GM23338 (cell line): ENCODE results near the gene PLCD3. TPM values are rescaled to one million over a fixed set of nuclear protein-coding genes. Genes with fewer than 3 reads are reported as not detected.

Experiments
- ATAC-seq: fragments of 200-7000 bp; cut with Tn5 transposase; 3 replicates; pipeline ENCODE4 v1.9.1; 2020
- DNase-seq: peaks from one replicate; pipeline ENCODE4 v3.0.0-alpha.2; 2015; ENCODE audit warnings: low spot score
- H2AFZ ChIP-seq: fragments of 200-600 bp; sonication (generic); 2 replicates; pipeline ENCODE4 v1.8.0; 2016; ENCODE audit warnings: antibody characterized with exemption, mild to moderate bottlenecking, moderate library complexity
- H3F3A ChIP-seq: fragments of 200-600 bp; sonication (generic); replicated peaks from 2 replicates; pipeline ENCODE4 v1.8.0; 2017; ENCODE audit warnings: antibody characterized with exemption, mixed run types, low read depth
- H3K27ac ChIP-seq: fragments of 200-600 bp; sonication (generic); 2 replicates; pipeline ENCODE4 v1.6.1; 2016; ENCODE audit warnings: low read depth
- H3K27me3 ChIP-seq: fragments of 200-600 bp; sonication (generic); 2 replicates; pipeline ENCODE4 v1.8.0; 2016; ENCODE audit warnings: mild to moderate bottlenecking, mixed run types, moderate library complexity; ENCODE audit not compliant: insufficient read depth
- H3K36me3 ChIP-seq: fragments of 200-600 bp; sonication (generic); 2 replicates; pipeline ENCODE4 v1.8.0; 2016; ENCODE audit warnings: mild to moderate bottlenecking; ENCODE audit not compliant: insufficient read depth
- H3K4me1 ChIP-seq: fragments of 200-600 bp; sonication (generic); 2 replicates; pipeline ENCODE4 v1.8.0; 2016; ENCODE audit warnings: mild to moderate bottlenecking, moderate library complexity; ENCODE audit not compliant: insufficient read depth
- H3K4me2 ChIP-seq: fragments of 200-600 bp; sonication (generic); 2 replicates; pipeline ENCODE4 v1.7.1; 2017; ENCODE audit warnings: mixed run types
- H3K4me3 ChIP-seq: fragments of 200-600 bp; sonication (generic); 2 replicates; pipeline ENCODE4 v1.6.1; 2016; ENCODE audit warnings: mixed run types
- H3K79me2 ChIP-seq: fragments of 200-600 bp; sonication (generic); replicated peaks from 2 replicates; pipeline ENCODE4 v1.8.0; 2017; ENCODE audit warnings: mild to moderate bottlenecking; ENCODE audit not compliant: insufficient read depth
- H3K9me2 ChIP-seq: fragments of 200-600 bp; sonication (generic); 2 replicates; pipeline ENCODE4 v1.8.0; 2017; ENCODE audit not compliant: insufficient read depth
- H4K20me1 ChIP-seq: fragments of 200-600 bp; sonication (generic); replicated peaks from 2 replicates; pipeline ENCODE4 v1.8.0; 2017; ENCODE audit warnings: mild to moderate bottlenecking; ENCODE audit not compliant: insufficient read depth
- H3K27ac Mint-ChIP-seq: 2 replicates; pipeline ENCODE4 v1.8.0; 2020; ENCODE audit warnings: inconsistent platforms, mild to moderate bottlenecking, moderate library complexity, mixed read lengths
- H3K27me3 Mint-ChIP-seq: 3 replicates; pipeline ENCODE4 v1.8.0; 2022; ENCODE audit warnings: low read depth, mild to moderate bottlenecking, moderate library complexity, mixed read lengths, inconsistent platforms; ENCODE audit not compliant: insufficient read depth, poor library complexity
- H3K36me3 Mint-ChIP-seq: 3 replicates; pipeline ENCODE4 v1.8.0; 2021; ENCODE audit warnings: low read depth, mild to moderate bottlenecking, inconsistent platforms, moderate library complexity, mixed read lengths
- H3K4me1 Mint-ChIP-seq: 3 replicates; pipeline ENCODE4 v1.8.0; 2020; ENCODE audit warnings: mild to moderate bottlenecking, inconsistent platforms, mixed read lengths
- H3K4me3 Mint-ChIP-seq: 3 replicates; pipeline ENCODE4 v1.8.0; 2021; ENCODE audit warnings: moderate library complexity, mild to moderate bottlenecking, inconsistent platforms, mixed read lengths
- H3K9me3 Mint-ChIP-seq: 3 replicates; pipeline ENCODE4 v1.8.0; 2020; ENCODE audit warnings: moderate library complexity, mild to moderate bottlenecking, inconsistent platforms, mixed read lengths
- CTCF ChIP-seq, 2 experiments: fragments of 200-600 bp in 1 of 2; sonication (generic) in 1 of 2; conservative IDR thresholded peaks; 2 replicates each; pipeline versions ENCODE4 v1.5.1 to v1.6.1; 2016 to 2017; ENCODE audit warnings: antibody characterized with exemption in 2 of 2, low read depth in 2 of 2, mild to moderate bottlenecking in 2 of 2, moderate library complexity in 1 of 2
- ETS1 ChIP-seq: IDR thresholded peaks from 2 replicates; pipeline ENCODE4 v1.6.1; 2016; ENCODE audit warnings: antibody characterized with exemption
- POLR2AphosphoS5 ChIP-seq: IDR thresholded peaks from 2 replicates; pipeline ENCODE4 v1.6.1; 2016; ENCODE audit warnings: antibody characterized with exemption, low read depth
- REST ChIP-seq: IDR thresholded peaks from one replicate; pipeline ENCODE4 v1.6.1; 2018; ENCODE audit warnings: antibody characterized with exemption; ENCODE audit not compliant: unreplicated experiment
- STAT1 ChIP-seq: IDR thresholded peaks from one replicate; pipeline ENCODE4 v1.6.1; 2016; ENCODE audit warnings: antibody characterized with exemption; ENCODE audit not compliant: unreplicated experiment
- ZNF331 ChIP-seq: fragments of 250-450 bp; sonication (Bioruptor Pico); IDR thresholded peaks from 2 replicates; pipeline ENCODE4 v1.5.0; 2020; ENCODE audit warnings: low read depth, mild to moderate bottlenecking, moderate library complexity
- ZNF462 ChIP-seq: fragments of 250-450 bp; sonication (Bioruptor Pico); IDR thresholded peaks from 2 replicates; pipeline ENCODE4 v1.5.0; 2020; ENCODE audit warnings: mild to moderate bottlenecking, moderate library complexity
- polyA plus RNA-seq: library from polyadenylated mRNA; unstranded; fragments of >200 nt; fragmentation: Nextera tagmentation; extraction: Ambion mirVana; gene quantifications from 2 replicates; pipeline ENCODE4 v1.2.1, GENCODE V29; 2016
- total RNA-seq: library from RNA; depleted of rRNA; stranded (reverse); fragments of >200 nt; shearing (Covaris generic); gene quantifications from 2 replicates; pipeline ENCODE4 v1.2.3, GENCODE V29; 2014

PLCD3 gene
- total and polyA plus RNA-seq, 2 experiments from 2014 or later = 3.0 to 32.1 TPM

- TF ChIP-seq REST (no peak), POLR2AphosphoS5 (no peak), CTCF (conservative IDR thresholded peaks at IDR 0.05; ENCODE audit: low read depth in 2 of 2) (no peak), ETS1 (no peak), STAT1 (no peak), ZNF331 (CRISPR knock-in tag) (no peak)
These were observed 1.4 kb downstream of the PLCD3 start (continued) for GRCh38 chr17:45130681-45131615.

- Histone ChIP-seq H3F3A (peaks cover 8% of the 10 kb centered on the region; the same call in 1 of the 2 replicates), H3K36me3 (no peaks in the 10 kb centered on the region), H3K79me2 (no peaks in the 10 kb centered on the region), H3K4me2 (no peak overlapping the region), H3K9me2 (no peaks in the 10 kb centered on the region), H3K27me3 (no peaks in the 10 kb centered on the region), H4K20me1 (no peaks in the 10 kb centered on the region; the same call in 1 of the 2 replicates), H3K4me1 (no peaks in the 10 kb centered on the region), H3K27ac (no peak overlapping the region), H3K4me3 (no peak overlapping the region), H2AFZ (no peak overlapping the region)
- Mint-ChIP-seq H3K36me3 (peaks cover 3% of the 10 kb centered on the region; the same call in 1 of the 3 replicates), H3K27ac (no peak overlapping the region), H3K27me3 (peaks cover 27% of the 10 kb centered on the region), H3K9me3 (no peaks in the 10 kb centered on the region), H3K4me1 (peaks cover 11% of the 10 kb centered on the region), H3K4me3 (no peak overlapping the region)
- DNase-seq = no peak
- ATAC-seq = no peak
- TF ChIP-seq ZNF462 = no peak
These were observed 2.2 kb downstream of the PLCD3 start for GRCh38 chr17:45129940-45130680.
